Measurements from ENCODE around the gene BTBD16.

BTBD16 gene

DNA sequence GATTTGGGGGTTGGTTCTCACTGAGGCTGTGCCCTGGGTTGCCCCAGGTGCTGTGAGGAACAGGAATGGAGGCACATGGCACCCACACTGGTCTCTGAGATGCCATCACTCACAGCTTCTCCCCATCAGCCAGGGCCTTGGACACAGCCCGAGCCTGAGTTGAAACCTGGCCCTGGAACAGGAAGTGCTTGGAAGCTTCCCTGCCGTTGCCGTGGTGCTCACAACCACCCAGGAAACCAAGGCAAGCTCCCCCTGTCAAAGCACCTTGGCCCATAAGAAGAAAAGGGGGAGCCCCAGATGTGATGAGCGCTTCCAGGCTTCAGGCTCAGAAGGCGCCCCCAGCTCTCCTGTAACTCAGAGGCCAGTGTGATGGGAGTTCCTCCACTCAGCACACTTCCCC is at the start of gene BTBD16:
Gene BTBD16, plus strand, starts transcription at position 221 of the 400 bp plus-strand sequence. CDS start 3,786 bp downstream, outside the sequence.
- no peak for DNase-seq

- no peak for DNase-seq
Measured at GRCh38 chr10:122221958-122222357, 49.1 kb upstream of the BTBD16 start.

DNA sequence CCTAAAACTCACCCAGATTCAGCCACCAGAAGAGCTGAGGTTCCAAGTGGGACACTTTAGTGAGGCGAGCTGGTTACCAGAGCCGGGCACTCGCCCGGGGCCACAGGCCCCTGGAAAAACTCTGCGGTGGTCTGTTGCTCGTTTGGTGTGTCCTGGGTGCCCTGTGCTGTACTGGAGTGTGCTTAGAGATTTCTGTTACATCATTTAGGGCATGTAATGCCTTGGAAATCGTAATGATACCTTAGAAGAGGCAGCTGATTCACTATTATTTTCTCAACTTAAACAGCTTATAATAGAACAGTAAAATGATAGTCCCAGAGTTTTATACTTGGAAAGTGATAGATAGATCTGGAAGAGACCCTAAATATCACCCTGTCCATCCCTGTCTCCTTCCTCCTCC is 48.5 kb upstream of the BTBD16 start:
- no peak for DNase-seq

DNA sequence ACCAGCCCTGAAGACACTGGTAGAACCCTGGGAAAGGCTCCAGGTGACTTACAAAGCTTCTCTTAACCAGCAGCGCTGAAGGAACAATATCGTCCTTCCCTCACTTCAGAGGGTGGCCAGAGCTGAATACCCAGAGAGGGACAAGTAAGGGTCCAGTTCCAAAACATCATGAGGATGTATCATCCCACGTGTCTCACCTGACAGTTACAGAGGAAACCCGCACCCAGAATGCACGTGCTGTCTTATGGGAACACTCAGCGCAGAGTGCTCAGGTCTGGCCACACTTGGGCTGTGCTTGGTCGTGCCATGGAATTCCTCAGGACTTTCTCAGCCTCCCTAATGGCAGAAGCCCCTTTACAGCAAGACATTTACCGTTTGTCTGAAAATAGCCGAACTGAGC is 46.9 kb upstream of the BTBD16 start:
- no peak for DNase-seq

DNA sequence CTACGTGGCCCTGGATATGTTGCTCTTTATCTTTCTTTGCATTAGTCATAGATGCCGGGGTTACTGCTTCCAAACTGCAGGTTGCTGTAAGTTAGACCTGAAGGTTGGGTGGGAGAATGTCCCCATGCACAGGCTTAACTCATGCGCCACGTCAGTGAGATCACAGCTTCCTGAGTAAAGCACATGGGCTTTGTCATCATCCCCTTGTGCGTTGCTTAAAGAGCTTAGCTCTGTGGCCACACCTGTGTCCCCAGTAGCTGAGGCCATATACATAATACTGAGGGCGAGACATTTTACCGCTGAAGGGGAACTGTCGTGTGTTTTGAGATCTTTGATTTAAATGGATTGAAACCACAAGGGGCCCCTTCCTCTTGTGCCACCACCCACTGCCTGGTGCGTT is 45.8 kb upstream of the BTBD16 start:
- no peak for DNase-seq

DNA sequence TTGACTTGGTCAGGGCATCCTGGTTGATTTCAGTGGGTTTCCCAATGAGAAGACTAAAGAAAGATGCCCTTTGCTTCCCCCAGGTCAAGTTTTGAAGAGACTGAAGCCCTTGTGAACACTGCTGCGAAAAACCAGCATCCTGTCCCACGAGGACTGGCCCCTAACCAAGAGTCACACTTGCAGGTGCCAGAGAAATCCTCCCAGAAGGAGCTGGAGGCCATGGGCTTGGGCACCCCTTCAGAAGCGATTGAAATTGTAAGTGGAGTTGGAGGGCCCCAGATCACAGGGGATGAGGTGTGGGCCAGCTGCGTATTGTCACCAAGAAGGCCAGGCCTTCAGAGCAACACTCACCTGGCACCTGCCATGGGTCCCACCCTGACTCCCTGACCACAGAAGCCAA is 43.3 kb upstream of the BTBD16 start:
- DNase-seq = no peak

DNA sequence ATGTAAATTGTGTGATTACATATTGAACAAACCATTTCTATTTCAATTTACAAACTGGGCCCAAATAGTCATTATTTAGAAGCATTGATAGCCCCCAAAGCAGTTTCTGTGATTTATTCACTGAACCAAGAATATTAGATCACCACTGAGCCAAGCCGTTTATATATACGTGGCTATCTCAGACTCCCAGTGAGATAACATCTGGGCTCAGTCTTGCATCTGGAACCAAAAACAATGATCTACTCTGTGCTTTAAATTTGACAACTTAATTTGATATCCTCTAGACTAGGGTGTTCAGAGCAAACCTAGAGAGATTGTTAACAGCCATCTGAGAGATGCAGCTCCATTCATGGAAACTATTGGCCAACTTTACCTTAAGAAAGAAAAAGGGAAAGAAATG is 41.4 kb upstream of the BTBD16 start:
- no peak for DNase-seq

GRCh38 chr10:122230222-122230621 is 40.9 kb upstream of the BTBD16 start:
- no peak for DNase-seq

DNA sequence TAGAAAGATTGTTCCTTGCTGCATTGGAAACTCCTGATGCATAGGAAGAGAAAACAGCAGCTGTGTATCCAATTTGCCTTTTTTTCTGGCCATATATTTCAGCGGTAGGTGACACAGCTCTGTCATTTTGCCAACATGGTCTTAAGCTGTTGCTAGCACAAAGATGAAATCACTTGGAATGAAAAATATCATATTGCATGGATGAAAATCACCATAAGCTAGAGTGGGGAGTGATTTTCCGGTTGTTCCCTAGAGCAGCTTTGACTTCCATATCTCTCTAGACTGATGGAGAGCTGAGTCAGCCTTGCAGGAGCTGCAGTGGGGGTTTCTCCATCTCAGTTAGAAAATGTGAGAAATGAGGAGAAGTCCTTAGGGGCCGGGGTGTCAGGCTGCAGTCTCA is 38.3 kb upstream of the BTBD16 start:
- no peak for DNase-seq

DNA sequence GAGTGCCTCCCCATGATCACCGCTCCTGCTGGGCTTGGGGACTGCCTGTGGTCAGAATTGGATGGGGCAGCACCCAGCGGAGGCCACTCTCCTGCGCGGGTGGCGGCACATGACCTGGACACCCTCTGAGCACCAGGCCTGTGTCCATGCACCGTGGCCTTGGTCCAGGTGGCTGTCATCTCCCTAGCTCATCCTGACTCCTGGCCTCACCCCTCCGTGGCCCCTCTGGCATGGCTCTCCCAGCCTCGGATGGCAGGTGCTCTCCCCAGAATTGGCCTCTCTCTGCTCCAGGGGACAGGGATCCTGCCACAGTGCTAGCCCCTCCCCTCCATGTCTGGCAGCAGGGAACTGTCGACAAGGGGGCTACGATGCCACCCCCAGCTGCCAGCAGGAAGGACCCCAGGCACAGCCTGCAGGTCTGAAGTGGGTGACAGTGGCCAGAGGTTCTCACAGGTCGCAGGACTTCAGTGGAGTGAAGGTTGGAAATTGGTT is 37.2 kb upstream of the BTBD16 start:
- no peak for DNase-seq

DNA sequence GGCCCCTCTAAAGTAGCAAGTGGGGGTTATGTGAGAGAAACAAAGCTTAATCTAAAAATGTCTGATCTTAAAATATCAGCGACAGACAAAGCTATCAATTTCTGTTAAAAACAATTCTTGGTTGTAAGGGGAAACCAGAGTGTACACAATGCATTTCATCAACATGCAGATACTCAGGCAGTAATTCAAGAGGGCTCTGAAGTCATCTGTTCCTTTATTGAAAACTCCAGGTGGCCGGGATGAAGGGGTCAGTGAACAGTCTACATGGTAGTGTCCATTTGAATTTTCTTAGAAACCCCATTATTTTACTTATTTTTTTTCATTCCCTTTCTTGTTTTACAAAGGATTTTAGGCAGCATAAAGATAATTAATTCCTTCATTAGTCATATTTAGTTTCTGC is 36.7 kb upstream of the BTBD16 start:
- peak; percentile 22 for DNase-seq

- DNase-seq = no peak
Measured at GRCh38 chr10:122236690-122237306, 34.3 kb upstream of the BTBD16 start.

DNA sequence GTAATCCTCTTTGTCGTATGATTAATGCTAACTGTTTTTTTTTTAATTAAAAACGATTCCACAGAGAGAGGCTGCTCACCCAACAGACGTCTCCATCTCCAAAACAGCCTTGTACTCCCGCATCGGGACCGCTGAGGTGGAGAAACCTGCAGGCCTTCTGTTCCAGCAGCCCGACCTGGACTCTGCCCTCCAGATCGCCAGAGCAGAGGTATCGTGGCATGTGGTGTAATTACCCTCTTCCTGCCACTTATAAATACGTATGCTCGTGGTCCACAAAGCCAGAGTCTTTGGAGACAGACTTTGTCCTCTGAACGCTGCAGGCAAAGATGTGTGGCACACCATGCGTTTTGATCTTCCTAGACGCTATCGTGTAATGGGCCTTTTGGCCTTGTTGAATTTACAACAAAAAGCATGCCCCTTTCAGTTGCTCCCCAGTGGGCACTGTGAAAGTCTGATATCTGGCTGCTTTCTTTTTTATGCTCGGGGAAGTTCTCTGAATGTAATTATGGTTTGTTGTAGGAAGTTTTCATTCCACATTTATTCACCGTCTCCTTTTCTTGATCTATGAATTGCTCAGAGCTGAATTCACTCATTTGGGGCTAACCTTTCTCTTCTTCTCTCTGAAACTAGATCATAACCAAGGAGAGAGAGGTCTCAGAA is 33.6 kb upstream of the BTBD16 start:
- DNase-seq = no peak

DNA sequence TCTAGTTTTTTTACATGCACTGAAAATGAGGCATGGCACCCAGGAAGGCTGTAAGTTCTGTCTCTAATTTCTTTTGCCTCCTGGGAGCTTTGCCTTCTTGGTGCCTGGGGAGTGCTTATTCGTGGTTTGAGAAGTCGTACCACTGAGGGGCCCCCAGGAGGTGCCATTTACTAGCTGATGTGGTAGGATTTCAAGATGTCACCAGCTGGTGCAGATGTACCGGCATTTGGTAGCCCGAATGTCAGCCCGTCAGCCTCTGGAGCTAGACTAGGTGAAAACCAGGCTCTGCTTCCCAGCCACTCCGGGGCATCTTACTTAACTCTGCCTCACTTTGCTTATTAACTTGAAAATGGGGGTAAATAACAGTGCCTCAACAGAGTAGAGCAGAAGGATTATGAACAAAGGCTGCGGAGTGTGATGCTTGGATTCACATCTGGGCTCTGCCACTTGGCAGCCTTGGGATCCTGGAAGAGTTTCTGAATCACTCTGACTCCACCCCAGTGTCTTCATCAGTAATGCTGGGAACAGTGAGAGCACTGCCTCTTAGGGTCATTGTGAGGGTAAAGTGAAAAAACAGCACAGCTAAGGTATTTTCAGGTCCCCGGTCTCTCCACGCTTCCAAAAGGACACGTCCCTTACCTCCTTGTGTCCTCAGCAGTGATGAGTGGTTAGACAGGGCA is 31.4 kb upstream of the BTBD16 start:
- DNase-seq = no peak

- DNase-seq = no peak
Measured at GRCh38 chr10:122240401-122240800, 30.7 kb upstream of the BTBD16 start.

DNA sequence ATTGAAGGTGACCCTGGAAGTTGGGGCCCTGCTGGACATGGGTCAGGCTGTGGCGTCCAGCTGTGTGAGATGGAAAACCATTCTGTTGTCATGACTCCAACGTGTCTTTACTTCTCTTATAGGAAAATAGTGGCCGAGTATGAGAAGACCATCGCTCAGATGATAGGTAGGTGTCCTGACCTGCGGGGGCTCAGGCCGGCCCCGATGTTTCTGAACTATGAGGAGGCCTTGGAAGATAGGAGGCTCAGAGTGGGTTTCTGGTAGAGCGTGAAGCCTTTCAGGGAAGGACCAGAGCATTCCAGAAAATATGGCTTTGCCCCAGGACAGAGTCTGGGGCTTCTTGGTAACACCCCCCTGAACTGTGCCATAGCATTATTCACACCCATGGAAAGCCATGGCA is 29.3 kb upstream of the BTBD16 start:
- DNase-seq = no peak

GRCh38 chr10:122243550-122243949 is 27.5 kb upstream of the BTBD16 start:
- DNase-seq = no peak

DNA sequence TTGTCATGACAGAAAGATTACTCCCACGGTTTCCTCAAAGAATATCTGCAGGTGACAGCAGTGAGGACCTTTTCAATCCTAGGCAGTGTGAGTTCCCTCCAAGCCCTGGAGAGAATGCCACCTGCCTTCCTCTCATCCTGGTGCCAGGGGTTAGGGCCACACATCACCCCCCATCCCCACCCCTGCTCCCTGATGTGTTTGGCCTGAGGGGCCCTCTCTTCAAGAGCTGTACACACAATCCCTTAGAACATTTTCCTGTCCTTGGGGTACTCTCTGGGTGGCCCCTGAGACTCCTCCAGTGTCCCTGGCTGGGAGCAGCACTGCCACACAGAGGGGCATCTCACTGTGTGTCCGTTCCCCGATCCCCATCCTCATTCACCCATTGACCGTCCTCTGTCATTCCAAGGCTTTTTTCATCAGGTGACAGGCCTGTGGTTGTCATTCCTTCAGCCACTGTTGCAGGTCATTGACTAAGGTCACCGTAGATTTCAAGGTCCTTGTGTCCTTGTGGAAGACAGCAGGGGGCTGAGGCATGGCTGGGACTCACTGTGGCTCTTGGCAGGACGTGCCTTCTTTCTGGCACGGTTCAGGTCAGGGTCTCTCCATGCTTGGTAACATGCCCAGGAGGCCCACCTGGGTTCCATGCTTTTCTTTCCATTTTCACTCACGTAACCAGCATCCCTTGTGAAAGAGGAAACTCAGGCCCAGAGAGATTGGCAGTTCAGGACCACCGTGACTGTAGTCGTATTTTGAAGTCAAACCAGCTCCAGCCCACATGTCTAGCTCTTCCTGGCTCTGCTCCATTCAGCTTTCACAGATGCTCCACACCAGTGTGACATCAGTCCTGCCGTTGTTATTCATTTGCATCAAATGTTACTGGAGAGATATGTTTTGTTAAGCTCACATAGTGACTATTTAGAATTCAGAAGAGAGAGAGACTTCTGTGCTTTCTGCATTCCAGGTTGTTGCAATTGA is 26.8 kb upstream of the BTBD16 start:
- no peak for DNase-seq

- DNase-seq = no peak
Measured at GRCh38 chr10:122245136-122245535, 26.0 kb upstream of the BTBD16 start.

DNA sequence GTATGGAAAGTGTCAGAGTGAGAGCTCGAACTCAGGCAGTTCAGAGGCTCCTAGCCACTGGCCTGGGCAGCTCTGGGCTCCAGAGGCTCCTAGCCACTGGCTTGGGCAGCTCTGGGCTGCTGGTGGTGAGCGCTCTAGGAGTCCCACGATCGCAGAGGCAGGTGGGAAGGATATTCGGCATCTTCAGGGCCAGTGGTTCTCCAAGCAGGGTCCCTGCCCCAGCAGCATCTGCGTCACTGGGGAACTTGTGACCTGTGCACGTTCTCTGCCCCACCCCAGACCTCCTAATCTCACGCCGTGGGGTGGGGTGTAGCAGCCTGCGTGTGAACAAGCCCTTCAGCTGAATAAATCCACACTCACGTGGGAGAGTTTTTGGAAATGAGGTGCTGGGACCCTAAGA is 25.2 kb upstream of the BTBD16 start:
- no peak for DNase-seq

DNA sequence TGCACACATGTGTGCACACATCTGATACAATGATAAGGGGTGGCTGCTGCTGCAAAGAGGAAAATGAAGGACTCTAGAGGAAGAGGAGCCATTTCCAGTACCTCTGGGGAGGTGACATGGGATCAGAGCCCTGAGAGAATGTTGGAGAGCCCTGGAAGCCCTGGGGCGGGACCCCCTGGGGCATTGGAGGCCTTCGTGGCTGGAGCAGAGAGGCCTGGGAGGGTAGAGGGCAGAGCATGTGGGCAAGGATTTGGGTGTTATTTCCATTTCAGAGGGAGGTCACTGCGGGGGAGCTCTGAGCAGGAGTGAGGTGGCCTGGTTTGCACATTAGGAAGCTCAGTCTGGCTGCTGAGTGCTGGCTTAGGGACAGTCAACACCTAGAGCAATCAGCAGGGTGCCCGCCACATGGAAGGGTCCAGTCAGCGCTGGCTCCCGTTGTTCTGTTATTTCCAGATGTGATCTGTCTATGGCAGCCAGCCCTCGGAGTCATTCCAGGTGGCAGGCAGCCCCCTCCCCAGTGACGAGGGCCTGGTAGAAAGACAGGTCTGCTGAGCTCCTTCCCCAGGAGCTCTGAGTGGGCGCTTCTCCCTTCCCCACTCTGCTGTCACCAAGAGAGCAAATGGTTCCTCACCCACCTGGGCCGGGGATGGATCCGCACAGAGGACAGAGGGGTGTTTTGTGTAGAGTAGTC is 24.1 kb upstream of the BTBD16 start:
- DNase-seq = no peak
